Left lung (tissue), 10 donors: ENCODE results near the gene CNTNAP1. TPM values are rescaled to one million over a fixed set of nuclear protein-coding genes. Genes with fewer than 3 reads are reported as not detected.
A peak's percentile ranks its signal among the peaks of the same experiment; 100 is the strongest.

Experiments used
- ATAC-seq: fragments of 200-7000 bp; cut with Tn5 transposase; one replicate; pipeline ENCODE4 v1.9.1; 2020; ENCODE audit warnings: moderate library complexity
- DNase-seq, 4 donors: peaks; one replicate each; pipeline ENCODE4 v3.0.0-alpha.2; 2013 to 2020
- H3K27ac ChIP-seq, 2 donors: fragments of 200-600 bp; sonication (generic) in 1 of 2; one replicate each; pipeline versions ENCODE4 v1.5.0 to v1.8.0; 2020 to 2021
- H3K27me3 ChIP-seq, 2 donors: fragments of 200-600 bp; sonication (generic) in 1 of 2; one replicate each; pipeline versions ENCODE4 v1.5.0 to v1.8.0; 2020 to 2021
- H3K36me3 ChIP-seq, 2 donors: fragments of 200-600 bp; sonication (generic) in 1 of 2; one replicate each; pipeline versions ENCODE4 v1.5.0 to v1.8.0; 2020 to 2021
- H3K4me1 ChIP-seq, 2 donors: fragments of 200-600 bp; one replicate each; pipeline ENCODE4 v1.8.0; 2021
- H3K4me3 ChIP-seq, 2 donors: fragments of 200-600 bp; sonication (generic) in 1 of 2; one replicate each; pipeline versions ENCODE4 v1.5.0 to v1.8.0; 2020 to 2021; ENCODE audit warnings: mild to moderate bottlenecking in 1 of 2
- H3K9me3 ChIP-seq, 2 donors: fragments of 200-600 bp; sonication (generic) in 1 of 2; one replicate each; pipeline versions ENCODE4 v1.5.0 to v1.8.0; 2020 to 2021
- CTCF ChIP-seq, 2 donors: fragments of 200-600 bp; sonication (generic) in 1 of 2; IDR thresholded peaks; one replicate each; pipeline versions ENCODE4 v1.5.0 to v1.8.0; 2021; ENCODE audit warnings: antibody characterized with exemption in 2 of 2
- intact Hi-C, 2 donors: fragments of 100-400 bp; cut with DNase I; formaldehyde crosslinking; loops; one replicate each; pipeline versions ENCODE4 v1.11.2 to v1.14.2; 2022
- polyA plus RNA-seq, 6 donors: library from polyadenylated mRNA; unstranded; fragments of 120-200 nt; gene quantifications; one replicate each; pipeline ENCODE4 v1.2.1, GENCODE V29; 2013; ENCODE audit not compliant: insufficient read length in 6 of 6
- total RNA-seq, 2 donors: library from RNA; stranded (reverse); fragmentation: NEBNext Ultra II Directional; extraction: Animal tissue kit (Norgen Biotek cat#: 25700); gene quantifications; one replicate each; pipeline ENCODE4 v1.2.1, GENCODE V29; 2021
- donor health status: DM: no; HTN: yes; CAD: no.
- donor health status: DM: no; HTN: no; CAD: no.

The CNTNAP1 gene
- total and polyA plus RNA-seq, 8 donors = 7.3 to 15.6 (median 11.2) TPM

GRCh38 chr17:42672038-42672437 lies 10.3 kb upstream of the CNTNAP1 start:
- no peak overlapping the region for H3K4me3 ChIP-seq
- peaks cover 0 to 46% of the 10 kb centered on the region in 2 donors for H3K36me3 ChIP-seq
- TF ChIP-seq CTCF (IDR thresholded peaks at IDR 0.05) = no peak
- H3K27ac ChIP-seq = no peak overlapping the region
- ATAC-seq (no peak), DNase-seq (no peak)
- intact Hi-C loops = no loop called here
- peaks cover 0 to 78% of the 10 kb centered on the region in 2 donors for H3K27me3 ChIP-seq
- H3K9me3 ChIP-seq = no peaks in the 10 kb centered on the region
- H3K4me1 ChIP-seq = peaks cover 30 to 75% of the 10 kb centered on the region in 2 donors

GRCh38 chr17:42673266-42673884 lies 9.0 kb upstream of the CNTNAP1 start:
- intact Hi-C loops = no loop called here
- DNase-seq (no peak), ATAC-seq (no peak)
- no peaks in the 10 kb centered on the region for H3K9me3 ChIP-seq
- no peak overlapping the region for H3K27ac ChIP-seq
- peaks cover 0 to 46% of the 10 kb centered on the region in 2 donors for H3K36me3 ChIP-seq
- peaks cover 0 to 78% of the 10 kb centered on the region in 2 donors for H3K27me3 ChIP-seq
- peak overlapping the region in 1 of 2 donors; percentile 86 for H3K4me3 ChIP-seq
- no peak for TF ChIP-seq CTCF (IDR thresholded peaks at IDR 0.05)
- peaks cover 28 to 71% of the 10 kb centered on the region in 2 donors for H3K4me1 ChIP-seq

- Histone ChIP-seq H3K4me3 (peak overlapping the region; percentile 86 to 90), H3K4me1 (peaks cover 32 to 71% of the 10 kb centered on the region in 2 donors), H3K9me3 (no peaks in the 10 kb centered on the region), H3K27me3 (peaks cover 0 to 78% of the 10 kb centered on the region in 2 donors), H3K27ac (peak overlapping the region in 1 of 2 donors; percentile 22), H3K36me3 (peaks cover 0 to 40% of the 10 kb centered on the region in 2 donors)
- peak in 1 of 4 donors; percentile 44 for DNase-seq
- ATAC-seq = no peak
- TF ChIP-seq CTCF (IDR thresholded peaks at IDR 0.05) = peak; percentile 30 to 56
- intact Hi-C loops = no loop called here
Measured at GRCh38 chr17:42673885-42674754, 8.2 kb upstream of the CNTNAP1 start.

- intact Hi-C loops = loop anchor here in 1 of 2 donors (5.0 kb wide), 1 partner anchor 98 kb away; the partner anchor contains the start of gene PSMC3IP
- peaks cover 40 to 75% of the 10 kb centered on the region in 2 donors for H3K4me1 ChIP-seq
- H3K27me3 ChIP-seq = peaks cover 0 to 71% of the 10 kb centered on the region in 2 donors
Measured at GRCh38 chr17:42674755-42675347, 7.5 kb upstream of the CNTNAP1 start.

More at GRCh38 chr17:42674755-42675347, 7.5 kb upstream of the CNTNAP1 start:
- ATAC-seq = no peak
- peak overlapping the region; percentile 80 to 86 for H3K27ac ChIP-seq
- no peak for TF ChIP-seq CTCF (IDR thresholded peaks at IDR 0.05)
- H3K36me3 ChIP-seq = peaks cover 0 to 33% of the 10 kb centered on the region in 2 donors
- no peaks in the 10 kb centered on the region for H3K9me3 ChIP-seq
- H3K4me3 ChIP-seq = peak overlapping the region; percentile 86 to 90
- no peak for DNase-seq
